Esophagus squamous epithelium (tissue), 5 donors: Measurements from ENCODE around the gene ALPK3. TPM values are rescaled to one million over a fixed set of nuclear protein-coding genes. Genes with fewer than 3 reads are reported as not detected.

Experiments used
- DNase-seq: peaks from one replicate; lab custom pipeline; 2025; lab: John Stamatoyannopoulos, UW
- H3K27ac ChIP-seq, 4 donors: fragments of 200-600 bp; sonication (generic); one replicate each; pipeline ENCODE4 v1.5.1; 2016 to 2019; ENCODE audit warnings: mild to moderate bottlenecking in 1 of 4
- H3K27me3 ChIP-seq, 4 donors: fragments of 200-600 bp; sonication (generic); 1 replicate in 3 of 4; 2 replicates in 1 of 4; pipeline versions ENCODE4 v1.5.1 to v1.6.0; 2017 to 2021; ENCODE audit warnings: antibody characterized with exemption in 1 of 4
- H3K36me3 ChIP-seq, 3 donors: fragments of 200-600 bp; sonication (generic); one replicate each; pipeline ENCODE4 v1.5.1; 2016 to 2019
- H3K4me1 ChIP-seq, 3 donors: fragments of 200-600 bp; sonication (generic); one replicate each; pipeline ENCODE4 v1.5.1; 2017 to 2019
- H3K4me3 ChIP-seq, 4 donors: fragments of 200-600 bp; sonication (generic); 1 replicate in 3 of 4; 2 replicates in 1 of 4; pipeline ENCODE4 v1.5.1; 2016 to 2019; ENCODE audit warnings: mild to moderate bottlenecking in 2 of 4, moderate library complexity in 1 of 4
- H3K9me3 ChIP-seq, 3 donors: fragments of 200-600 bp; sonication (generic); one replicate each; pipeline ENCODE4 v1.5.1; 2016 to 2019
- POLR2A ChIP-seq, 4 donors: fragments of 450-650 bp; IDR thresholded peaks; one replicate each; pipeline ENCODE4 v1.6.1; 2017; ENCODE audit warnings: antibody characterized with exemption in 4 of 4, mild to moderate bottlenecking in 4 of 4, moderate library complexity in 3 of 4
- WGBS, 2 donors: methylation state at CpG; one replicate each; pipeline ENCODE4 v1.1.5; 2018; 5-methylcytosine and 5-hydroxymethylcytosine counted together
- intact Hi-C: fragments of 100-400 bp; cut with DNase I; formaldehyde crosslinking; loops from one replicate; pipeline ENCODE4 v1.15.0; 2022
- total RNA-seq, 4 donors: library from RNA; depleted of rRNA; stranded (reverse); fragments of >200 nt; gene quantifications; one replicate each; pipeline ENCODE4 v1.1.0, GENCODE V29; 2016
- TF ChIP-seq, protein P1 (sequence below), 6 experiments: fragments of 450-650 bp in 4 of 6; fragments of 200-600 bp in 2 of 6; sonication (generic) in 2 of 6; IDR thresholded peaks; one replicate each; pipeline ENCODE4 v1.5.1; 2016 to 2019; ENCODE audit warnings: antibody characterized with exemption in 6 of 6, mild to moderate bottlenecking in 4 of 6, moderate library complexity in 4 of 6
- donor health status: DM: yes; HTN: yes; CAD: no.

ALPK3 gene
- 1 to 10 TPM; 1.8 to 4.2 (median 2.7) TPM for total RNA-seq

GRCh38 chr15:84816694-84817465 lies at the start of gene ALPK3:
ALPK3 (plus strand) TSS chr15:84817356; CDS start chr15:84817453, 97 bp downstream.
- 70 to 83% methylated on average over 2 to 6 of the region's 63 CpGs for WGBS, 2 donors
- DNase-seq: no peak
- Histone ChIP-seq H3K27me3 (peaks cover 0 to 12% (median 0%) of the 10 kb centered on the region in 4 donors), H3K4me3 (peak within 1 kb of the TSS in 3 of 4 donors; percentile 23 to 58 (median 39)), H3K9me3 (no peaks in the 10 kb centered on the region), H3K4me1 (peaks cover 10 to 46% (median 13%) of the 10 kb centered on the region in 3 donors), H3K27ac (peak within 1 kb of the TSS; percentile 37 to 90 (median 72)), H3K36me3 (no peaks in the 10 kb centered on the region)
- no peak for TF ChIP-seq POLR2A (IDR thresholded peaks at IDR 0.05)
- TF ChIP-seq, protein P1, sequence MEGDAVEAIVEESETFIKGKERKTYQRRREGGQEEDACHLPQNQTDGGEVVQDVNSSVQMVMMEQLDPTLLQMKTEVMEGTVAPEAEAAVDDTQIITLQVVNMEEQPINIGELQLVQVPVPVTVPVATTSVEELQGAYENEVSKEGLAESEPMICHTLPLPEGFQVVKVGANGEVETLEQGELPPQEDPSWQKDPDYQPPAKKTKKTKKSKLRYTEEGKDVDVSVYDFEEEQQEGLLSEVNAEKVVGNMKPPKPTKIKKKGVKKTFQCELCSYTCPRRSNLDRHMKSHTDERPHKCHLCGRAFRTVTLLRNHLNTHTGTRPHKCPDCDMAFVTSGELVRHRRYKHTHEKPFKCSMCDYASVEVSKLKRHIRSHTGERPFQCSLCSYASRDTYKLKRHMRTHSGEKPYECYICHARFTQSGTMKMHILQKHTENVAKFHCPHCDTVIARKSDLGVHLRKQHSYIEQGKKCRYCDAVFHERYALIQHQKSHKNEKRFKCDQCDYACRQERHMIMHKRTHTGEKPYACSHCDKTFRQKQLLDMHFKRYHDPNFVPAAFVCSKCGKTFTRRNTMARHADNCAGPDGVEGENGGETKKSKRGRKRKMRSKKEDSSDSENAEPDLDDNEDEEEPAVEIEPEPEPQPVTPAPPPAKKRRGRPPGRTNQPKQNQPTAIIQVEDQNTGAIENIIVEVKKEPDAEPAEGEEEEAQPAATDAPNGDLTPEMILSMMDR (IDR thresholded peaks at IDR 0.05): peak in 1 of 6 experiments; percentile 2
- intact Hi-C loops: no loop called here

GRCh38 chr15:84772031-84772430 lies 45.1 kb upstream of the ALPK3 start:
- H3K36me3 ChIP-seq: peaks cover 0 to 69% (median 0%) of the 10 kb centered on the region in 3 donors
- WGBS, 2 donors: 60 to 61% methylated on average over 4 to 5 of the region's 5 CpGs

DNA sequence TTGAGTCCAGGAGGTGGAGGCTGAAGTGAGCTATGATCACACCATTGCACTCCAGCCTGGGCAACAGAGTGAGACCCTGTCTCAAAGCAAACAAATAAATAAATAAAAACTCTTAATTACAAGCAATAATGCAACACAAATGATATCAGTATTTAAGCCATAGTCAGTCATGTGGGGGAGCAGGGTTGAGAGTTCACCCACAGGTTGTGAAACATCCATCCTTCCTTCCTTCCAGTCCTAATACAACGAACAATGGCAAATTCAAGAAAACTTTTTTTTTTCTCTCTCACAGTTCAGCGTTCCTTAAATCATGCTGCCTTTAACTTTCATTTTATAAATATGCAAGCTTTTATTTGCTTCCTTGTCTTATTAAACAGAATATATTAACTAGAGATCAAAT lies 44.7 kb upstream of the ALPK3 start:
- no peak for DNase-seq
- peaks cover 0 to 8% (median 4%) of the 10 kb centered on the region in 3 donors for H3K4me1 ChIP-seq
- 48 to 60% methylated on average over 2 of the region's 2 CpGs for WGBS, 2 donors
- no peak overlapping the region for H3K27ac ChIP-seq
- TF ChIP-seq POLR2A (IDR thresholded peaks at IDR 0.05): no peak
- TF ChIP-seq, protein P1 (IDR thresholded peaks at IDR 0.05): no peak
- H3K4me3 ChIP-seq: no peak overlapping the region
- H3K36me3 ChIP-seq: peaks cover 0 to 65% (median 0%) of the 10 kb centered on the region in 3 donors
- H3K9me3 ChIP-seq: no peaks in the 10 kb centered on the region
- H3K27me3 ChIP-seq: no peaks in the 10 kb centered on the region
- intact Hi-C loops: no loop called here

More at GRCh38 chr15:84772031-84772430, 45.1 kb upstream of the ALPK3 start:
- intact Hi-C loops: no loop called here
- H3K27ac ChIP-seq: no peak overlapping the region
- no peak for DNase-seq
- H3K4me3 ChIP-seq: no peak overlapping the region
- H3K9me3 ChIP-seq: no peaks in the 10 kb centered on the region
- H3K4me1 ChIP-seq: peaks cover 0 to 8% (median 4%) of the 10 kb centered on the region in 3 donors
- H3K27me3 ChIP-seq: no peaks in the 10 kb centered on the region
- TF ChIP-seq, protein P1 (IDR thresholded peaks at IDR 0.05): no peak
- no peak for TF ChIP-seq POLR2A (IDR thresholded peaks at IDR 0.05)

DNA sequence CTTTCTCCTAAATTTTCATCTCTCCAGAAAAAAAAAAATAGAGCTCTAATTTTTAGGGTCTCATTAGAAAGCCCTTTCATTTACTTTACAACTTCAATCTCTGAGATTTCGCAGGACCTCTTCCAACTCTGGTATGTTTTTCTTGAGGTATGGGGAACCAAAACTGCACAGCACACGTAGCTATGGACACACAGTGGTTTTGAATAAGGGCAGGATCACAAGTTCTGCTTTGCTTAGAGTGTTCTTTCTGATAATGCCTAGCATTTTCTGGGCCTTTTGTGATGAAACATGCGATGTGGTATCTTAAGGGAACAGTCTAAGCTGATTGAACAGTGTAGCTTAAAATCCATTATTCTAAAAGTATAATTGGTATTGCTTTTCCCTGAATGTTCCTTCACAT lies 43.4 kb upstream of the ALPK3 start:
- peaks cover 0 to 8% (median 4%) of the 10 kb centered on the region in 3 donors for H3K4me1 ChIP-seq
- no peak for TF ChIP-seq POLR2A (IDR thresholded peaks at IDR 0.05)
- TF ChIP-seq, protein P1 (IDR thresholded peaks at IDR 0.05): no peak
- no peak overlapping the region for H3K4me3 ChIP-seq
- no peak for DNase-seq
- 78 to 83% methylated on average over 3 of the region's 3 CpGs for WGBS, 2 donors
- H3K27me3 ChIP-seq: no peaks in the 10 kb centered on the region
- no peaks in the 10 kb centered on the region for H3K9me3 ChIP-seq
- no peak overlapping the region for H3K27ac ChIP-seq
- peaks cover 0 to 62% (median 0%) of the 10 kb centered on the region in 3 donors for H3K36me3 ChIP-seq
- intact Hi-C loops: no loop called here

DNA sequence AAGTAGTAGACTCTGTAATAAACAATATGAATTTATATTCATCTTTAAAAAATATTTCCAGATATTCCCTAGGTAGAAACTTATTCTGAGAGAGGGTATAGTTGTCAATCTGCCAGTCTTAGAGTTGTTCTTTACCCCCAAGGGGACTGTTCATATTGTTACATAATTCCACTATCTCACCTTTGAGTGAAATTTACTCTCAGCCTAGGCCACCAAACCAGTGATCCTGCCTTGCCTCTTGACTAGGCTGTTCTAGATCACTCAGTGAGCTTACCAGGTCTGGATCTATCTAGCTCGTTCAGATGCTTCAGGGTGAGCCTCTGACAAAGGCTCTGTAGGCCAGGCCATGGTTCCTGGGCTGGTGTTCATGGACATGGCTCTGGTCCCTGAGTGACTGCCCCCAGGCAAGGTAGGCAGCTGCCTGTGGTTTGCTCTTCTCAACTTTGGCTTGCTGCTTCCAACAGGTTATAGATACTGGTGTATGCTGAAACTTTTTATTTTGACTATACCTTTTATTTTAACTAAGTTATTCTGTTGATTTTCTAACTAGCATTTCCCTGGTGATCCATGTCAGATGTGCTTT lies 41.2 kb upstream of the ALPK3 start:
- DNase-seq: no peak
- intact Hi-C loops: no loop called here
- no peak overlapping the region for H3K4me3 ChIP-seq
- peaks cover 0 to 8% (median 4%) of the 10 kb centered on the region in 3 donors for H3K4me1 ChIP-seq
- H3K36me3 ChIP-seq: peaks cover 0 to 49% (median 2%) of the 10 kb centered on the region in 3 donors
- no peaks in the 10 kb centered on the region for H3K27me3 ChIP-seq
- TF ChIP-seq, protein P1 (IDR thresholded peaks at IDR 0.05): no peak
- 71 to 89% methylated on average over 1 of the region's 1 CpG for WGBS, 2 donors
- no peak overlapping the region for H3K27ac ChIP-seq
- no peaks in the 10 kb centered on the region for H3K9me3 ChIP-seq
